Measurements from ENCODE around the gene GNPTG. TPM values are rescaled to one million over a fixed set of nuclear protein-coding genes. Genes with fewer than 3 reads are reported as not detected.

GNPTG gene
- polyA plus RNA-seq, 3 donors from 2014 or later = 44.3 to 76.5 (median 64.1) TPM

DNA sequence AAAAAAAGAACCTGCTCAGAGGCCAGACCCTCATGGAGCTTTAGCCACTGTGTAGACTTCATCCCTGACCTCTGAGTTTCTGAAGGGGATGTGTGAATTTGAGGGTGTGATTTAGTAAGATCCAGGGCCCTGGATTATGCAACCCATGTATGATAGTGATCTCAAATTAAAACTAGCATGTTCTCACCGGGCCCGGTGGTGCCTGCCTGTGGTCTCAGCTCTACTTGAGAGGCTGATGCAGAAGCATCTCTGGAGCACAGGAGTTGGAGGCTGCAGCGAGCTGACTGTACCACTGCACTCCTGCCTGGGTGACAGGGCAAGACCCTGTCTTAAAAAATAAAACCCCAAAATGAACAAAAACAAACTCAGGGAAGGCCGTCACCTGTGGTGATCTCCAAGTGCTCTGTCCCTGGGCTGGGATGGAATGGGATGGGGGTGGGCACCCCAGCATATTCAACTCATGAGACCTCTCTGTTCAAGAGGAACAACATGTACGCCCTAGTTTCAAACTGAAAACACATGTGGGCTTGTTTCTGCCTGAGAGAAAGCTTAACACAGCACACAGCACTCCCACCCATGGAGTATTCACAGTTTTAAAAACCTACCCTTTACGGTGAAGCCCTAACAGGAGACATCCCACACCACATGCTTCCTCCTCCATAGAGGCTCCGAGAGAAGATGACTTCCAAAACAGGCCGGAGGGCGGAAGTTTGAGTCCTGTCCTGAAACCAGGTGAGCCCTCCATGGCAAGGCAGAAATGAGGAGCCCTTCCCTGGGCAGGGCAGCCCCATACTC, 30.1 kb downstream of the GNPTG start:
- H3K36me3 Mint-ChIP-seq = no peaks in the 10 kb centered on the region
- no peak overlapping the region for H3K4me3 Mint-ChIP-seq
- no peak overlapping the region for H3K27ac Mint-ChIP-seq
- H3K27me3 Mint-ChIP-seq (ENCODE audit: low read depth in 3 of 3) = peaks cover 2 to 8% (median 6%) of the 10 kb centered on the region in 3 donors
- peaks cover 15 to 19% of the 10 kb centered on the region in 2 donors for H3K4me1 Mint-ChIP-seq
- peaks cover 0 to 2% (median 0%) of the 10 kb centered on the region in 6 donors for H3K9me3 Mint-ChIP-seq
- DNase-seq = no peak

DNA sequence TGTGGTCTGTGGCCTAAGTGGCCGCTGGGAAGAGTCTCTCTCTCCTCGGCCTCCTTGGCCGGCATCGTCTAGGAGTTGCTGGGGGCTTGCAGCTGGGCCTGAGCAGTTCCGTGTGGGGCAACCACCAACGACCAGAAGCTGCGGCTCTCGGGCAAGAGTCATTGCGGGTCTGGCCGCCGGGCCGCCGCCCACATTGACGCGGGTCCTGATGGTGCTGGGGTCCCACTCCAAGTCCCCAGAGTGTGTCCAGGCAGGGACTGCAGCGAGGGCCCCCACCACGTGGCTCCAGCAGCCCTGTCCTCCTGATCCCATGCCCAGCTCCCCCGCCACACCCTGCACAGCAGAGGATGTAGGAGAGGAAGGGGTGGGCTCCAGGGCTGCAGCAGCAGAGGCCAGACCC, 31.8 kb downstream of the GNPTG start:
- H3K27me3 Mint-ChIP-seq (ENCODE audit: low read depth in 3 of 3) = peaks cover 2 to 9% (median 5%) of the 10 kb centered on the region in 3 donors
- no peak overlapping the region for H3K4me3 Mint-ChIP-seq

DNA sequence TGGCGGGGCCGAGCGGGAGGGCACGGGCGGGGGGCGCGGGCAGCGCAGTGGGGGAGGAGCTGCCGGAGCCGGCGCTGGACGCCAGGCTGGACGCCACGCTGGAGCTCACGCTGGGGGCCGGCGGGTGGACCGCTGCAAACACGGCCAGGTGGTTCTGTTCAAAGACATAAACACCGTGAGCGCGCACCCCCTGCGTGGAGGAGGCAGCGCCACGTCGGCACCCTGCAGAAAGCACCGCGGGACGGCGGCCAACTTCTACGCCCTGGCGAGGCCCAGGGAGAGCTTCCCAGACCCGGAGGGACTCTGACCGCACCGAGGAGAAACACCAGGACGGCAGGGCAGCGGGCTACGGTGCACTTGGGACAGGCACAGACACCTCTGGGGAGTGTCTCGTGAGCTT, 33.5 kb downstream of the GNPTG start:
- no peaks in the 10 kb centered on the region for H3K9me3 Mint-ChIP-seq
- peaks cover 1 to 2% of the 10 kb centered on the region in 2 donors for H3K4me1 Mint-ChIP-seq
- DNase-seq = no peak
- H3K27ac Mint-ChIP-seq = no peak overlapping the region
- H3K36me3 Mint-ChIP-seq = peaks cover 0 to 2% (median 0%) of the 10 kb centered on the region in 3 donors
- peaks cover 0 to 4% (median under 1%) of the 10 kb centered on the region in 3 donors for H3K27me3 Mint-ChIP-seq (ENCODE audit: low read depth in 3 of 3)
- H3K4me3 Mint-ChIP-seq = no peak overlapping the region

More for the DNA sequence above, 31.8 kb downstream of the GNPTG start:
- Mint-ChIP-seq H3K36me3 (no peaks in the 10 kb centered on the region), H3K9me3 (peaks cover 0 to 2% (median 0%) of the 10 kb centered on the region in 6 donors), H3K27ac (no peak overlapping the region), H3K4me1 (peaks cover 10 to 11% of the 10 kb centered on the region in 2 donors)
- DNase-seq = no peak

DNA sequence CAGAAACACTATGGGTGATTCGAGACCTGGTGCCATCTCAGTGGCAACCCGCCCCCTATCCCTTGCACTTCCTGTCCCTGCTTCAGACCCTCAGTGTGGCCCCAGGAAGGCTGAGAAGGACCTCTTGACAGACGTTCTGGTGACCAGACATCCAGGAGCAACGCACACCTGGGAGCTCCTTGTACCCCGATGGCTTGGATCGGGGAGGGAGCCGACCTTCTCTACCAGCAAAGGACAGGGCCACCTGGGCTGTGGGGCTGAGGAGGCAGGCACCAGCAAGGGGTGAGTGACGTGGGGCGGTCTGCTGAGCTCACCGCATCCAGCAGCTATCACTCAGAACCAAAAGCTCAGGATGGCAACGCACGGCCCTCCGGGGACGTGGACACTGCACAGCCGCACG, 35.6 kb downstream of the GNPTG start:
- peaks cover 0 to 5% (median 3%) of the 10 kb centered on the region in 3 donors for H3K36me3 Mint-ChIP-seq
- H3K4me3 Mint-ChIP-seq = no peak overlapping the region
- no peaks in the 10 kb centered on the region for H3K4me1 Mint-ChIP-seq
- H3K27ac Mint-ChIP-seq = no peak overlapping the region
- no peaks in the 10 kb centered on the region for H3K9me3 Mint-ChIP-seq
- no peak for DNase-seq
- peaks cover 0 to 6% (median under 1%) of the 10 kb centered on the region in 3 donors for H3K27me3 Mint-ChIP-seq (ENCODE audit: low read depth in 3 of 3)

DNA sequence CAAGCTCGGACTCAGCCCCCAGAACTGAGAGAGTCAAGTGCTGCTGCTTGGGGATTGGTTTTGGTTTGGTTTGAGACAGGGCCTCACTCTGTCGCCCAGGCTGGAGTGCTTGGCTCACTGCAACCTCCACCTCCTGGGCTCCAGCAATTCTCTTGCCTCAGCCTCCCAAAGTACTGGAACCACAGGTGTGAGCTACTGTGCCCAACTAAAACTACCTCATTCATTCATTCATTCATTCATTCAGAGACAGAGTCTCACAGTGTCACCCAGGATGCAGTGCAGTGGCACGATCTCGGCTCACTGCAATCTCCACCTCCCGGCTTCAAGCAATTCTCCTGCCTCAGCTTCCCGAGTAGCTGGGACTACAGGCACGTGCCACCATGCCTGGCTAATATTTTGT, 38.0 kb downstream of the GNPTG start:
- Mint-ChIP-seq H3K9me3 (no peaks in the 10 kb centered on the region), H3K27me3 (ENCODE audit: low read depth in 3 of 3) (peaks cover 0 to 6% (median 3%) of the 10 kb centered on the region in 3 donors), H3K36me3 (peaks cover 0 to 11% (median 3%) of the 10 kb centered on the region in 3 donors), H3K4me3 (no peak overlapping the region), H3K4me1 (no peaks in the 10 kb centered on the region), H3K27ac (no peak overlapping the region)
- DNase-seq = no peak

DNA sequence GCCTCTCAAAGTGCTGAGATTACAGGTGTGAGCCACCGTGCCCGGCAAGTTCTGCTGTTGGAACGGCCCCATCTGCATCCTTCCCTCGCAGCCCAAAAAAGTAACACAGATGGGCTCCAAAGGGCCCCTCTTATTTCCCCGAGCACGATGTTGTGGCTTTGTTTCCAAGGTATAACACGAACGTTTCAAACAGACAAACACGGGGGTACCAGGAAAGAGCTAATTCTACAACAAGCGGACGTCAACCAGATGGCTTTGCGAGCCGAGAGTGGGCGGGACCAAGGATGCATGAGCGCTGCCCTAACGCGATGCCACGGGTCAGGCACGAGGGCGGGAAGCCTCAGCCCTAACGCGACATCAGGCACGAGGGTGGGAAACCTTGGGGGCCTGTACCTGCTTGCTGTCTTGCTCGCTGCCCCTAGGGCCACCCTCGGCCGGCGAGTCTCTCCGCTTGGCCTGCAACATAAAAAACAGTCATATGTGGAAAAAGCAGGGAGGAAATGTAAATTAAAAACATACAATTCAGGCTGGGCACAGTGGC, 38.6 kb downstream of the GNPTG start:
- Mint-ChIP-seq H3K4me3 (no peak overlapping the region), H3K27ac (no peak overlapping the region), H3K4me1 (no peaks in the 10 kb centered on the region), H3K36me3 (peaks cover 0 to 11% (median 3%) of the 10 kb centered on the region in 3 donors), H3K9me3 (no peaks in the 10 kb centered on the region), H3K27me3 (ENCODE audit: low read depth in 3 of 3) (peaks cover 0 to 6% (median 3%) of the 10 kb centered on the region in 3 donors)
- no peak for DNase-seq

DNA sequence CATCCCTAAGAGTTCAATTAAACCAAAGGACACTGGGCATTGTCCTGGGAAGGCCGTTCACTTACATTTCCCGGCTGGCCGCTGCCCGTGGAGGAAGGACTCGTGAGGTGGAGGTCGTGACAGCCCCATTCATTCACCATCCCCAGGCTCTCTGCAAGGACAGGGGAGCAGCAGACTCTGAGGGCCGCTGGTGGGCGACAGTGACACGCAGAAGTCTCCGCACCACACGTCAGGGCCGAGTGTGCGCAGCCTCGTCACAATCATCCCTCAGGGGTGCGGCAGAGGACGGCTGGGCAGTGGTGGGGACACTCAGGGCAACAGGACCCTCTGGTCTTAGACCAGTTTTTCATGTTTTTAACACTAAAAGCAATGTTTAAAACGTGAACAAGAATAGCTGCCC, 41.1 kb downstream of the GNPTG start:
- no peaks in the 10 kb centered on the region for H3K4me1 Mint-ChIP-seq
- no peak for DNase-seq
- H3K36me3 Mint-ChIP-seq = peaks cover 0 to 14% (median 3%) of the 10 kb centered on the region in 3 donors
- H3K9me3 Mint-ChIP-seq = no peaks in the 10 kb centered on the region
- peak overlapping the region in 2 of 6 donors; percentile 7 to 22 for H3K27ac Mint-ChIP-seq
- H3K27me3 Mint-ChIP-seq (ENCODE audit: low read depth in 3 of 3) = peaks cover 0 to 8% (median 3%) of the 10 kb centered on the region in 3 donors
- no peak overlapping the region for H3K4me3 Mint-ChIP-seq

DNA sequence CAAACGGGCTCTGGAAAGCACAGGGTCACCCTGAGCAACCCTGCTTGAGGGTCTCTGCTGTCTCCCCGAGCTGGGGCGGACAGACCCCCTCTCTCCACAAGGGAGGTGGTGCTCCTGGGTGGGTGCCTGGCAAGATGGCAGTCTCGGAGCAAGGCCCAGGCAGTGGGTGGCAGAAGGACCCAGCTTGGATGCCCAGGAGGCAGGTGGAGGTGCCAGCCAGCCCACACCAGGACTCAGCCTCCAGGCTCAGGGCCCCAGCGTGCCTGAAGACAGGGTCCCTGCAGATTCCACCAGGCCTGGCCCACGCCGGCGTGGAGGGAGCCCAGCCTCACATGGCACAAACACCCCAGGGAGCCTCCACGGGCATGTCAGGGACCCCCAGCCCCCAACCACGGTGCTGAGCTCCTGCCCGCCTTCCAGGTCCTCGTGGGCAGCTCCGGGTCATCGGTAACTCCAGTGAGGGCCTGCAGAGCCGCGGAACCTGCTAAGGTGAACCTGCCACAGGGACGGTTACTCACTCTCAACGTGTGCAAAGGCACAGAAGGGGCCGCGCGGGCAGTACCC, 42.0 kb downstream of the GNPTG start:
- Mint-ChIP-seq H3K27me3 (ENCODE audit: low read depth in 3 of 3) (peaks cover 3 to 10% (median 6%) of the 10 kb centered on the region in 3 donors), H3K4me3 (no peak overlapping the region), H3K4me1 (no peaks in the 10 kb centered on the region), H3K36me3 (peaks cover 0 to 19% (median 3%) of the 10 kb centered on the region in 3 donors), H3K27ac (no peak overlapping the region), H3K9me3 (no peaks in the 10 kb centered on the region)
- DNase-seq = no peak

DNA sequence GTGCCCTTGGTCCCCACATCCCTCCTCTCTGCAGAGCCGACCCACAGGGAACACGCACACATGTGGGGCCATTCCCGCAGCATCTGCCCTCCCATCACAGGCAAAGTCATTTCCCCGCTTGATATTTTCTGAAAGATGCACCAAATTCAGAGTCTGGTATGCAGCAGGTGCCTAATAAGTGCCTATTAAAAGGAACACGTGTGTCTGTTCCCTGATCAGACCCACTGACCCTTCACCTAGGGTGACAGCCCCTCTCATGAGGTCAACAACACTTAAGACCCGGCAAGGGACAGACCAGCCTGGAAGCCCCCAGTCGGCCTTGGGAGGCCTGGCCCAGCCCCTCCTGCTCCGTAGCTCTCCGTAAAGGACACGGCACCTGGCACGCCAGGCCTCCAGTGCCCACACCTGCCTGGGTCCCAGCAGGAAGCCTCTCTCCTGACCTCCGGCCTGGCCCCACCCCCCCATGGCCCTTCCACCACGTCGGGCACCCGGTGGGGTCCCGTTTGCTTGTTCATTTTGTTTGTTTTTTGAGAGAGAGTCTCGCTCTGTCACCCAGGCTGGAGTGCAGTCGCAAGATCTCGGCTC, 42.7 kb downstream of the GNPTG start:
- Mint-ChIP-seq H3K4me1 (no peaks in the 10 kb centered on the region), H3K27ac (no peak overlapping the region), H3K36me3 (peaks cover 0 to 19% (median 3%) of the 10 kb centered on the region in 3 donors), H3K4me3 (no peak overlapping the region), H3K9me3 (no peaks in the 10 kb centered on the region), H3K27me3 (ENCODE audit: low read depth in 3 of 3) (peaks cover 4 to 10% (median 8%) of the 10 kb centered on the region in 3 donors)
- no peak for DNase-seq

DNA sequence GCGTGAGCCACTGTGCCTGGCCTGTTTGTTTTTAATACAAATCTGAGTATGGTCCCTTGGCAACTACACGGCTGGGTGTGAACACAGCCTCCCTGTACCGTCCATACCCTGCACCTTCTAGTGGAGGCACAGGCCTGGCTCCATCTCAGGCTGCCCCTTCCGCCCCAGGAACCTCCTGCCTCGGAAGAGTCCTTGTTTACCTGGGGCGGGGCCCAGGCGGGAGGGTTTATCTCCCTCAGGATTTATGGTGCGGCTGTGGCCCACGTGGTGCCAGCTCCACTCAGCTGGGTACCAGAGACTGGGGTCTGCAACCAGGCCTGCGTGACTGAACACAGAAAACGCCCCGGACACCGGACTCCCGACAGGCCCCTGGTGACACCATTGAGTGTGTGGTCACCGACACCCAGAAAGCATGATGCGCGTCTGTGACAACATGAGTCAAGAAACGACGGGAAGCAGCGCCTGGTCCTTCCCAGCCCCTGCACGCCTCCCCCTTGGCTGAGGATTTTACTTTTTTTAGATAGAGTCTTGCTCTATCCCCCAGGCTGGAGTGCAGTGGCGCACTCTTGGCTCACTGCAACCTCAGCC, 43.8 kb downstream of the GNPTG start:
- Mint-ChIP-seq H3K9me3 (no peaks in the 10 kb centered on the region), H3K27me3 (ENCODE audit: low read depth in 3 of 3) (peaks cover 8 to 10% (median 8%) of the 10 kb centered on the region in 3 donors), H3K4me3 (no peak overlapping the region), H3K36me3 (peaks cover 0 to 14% (median 0%) of the 10 kb centered on the region in 3 donors), H3K4me1 (no peaks in the 10 kb centered on the region), H3K27ac (no peak overlapping the region)
- no peak for DNase-seq

DNA sequence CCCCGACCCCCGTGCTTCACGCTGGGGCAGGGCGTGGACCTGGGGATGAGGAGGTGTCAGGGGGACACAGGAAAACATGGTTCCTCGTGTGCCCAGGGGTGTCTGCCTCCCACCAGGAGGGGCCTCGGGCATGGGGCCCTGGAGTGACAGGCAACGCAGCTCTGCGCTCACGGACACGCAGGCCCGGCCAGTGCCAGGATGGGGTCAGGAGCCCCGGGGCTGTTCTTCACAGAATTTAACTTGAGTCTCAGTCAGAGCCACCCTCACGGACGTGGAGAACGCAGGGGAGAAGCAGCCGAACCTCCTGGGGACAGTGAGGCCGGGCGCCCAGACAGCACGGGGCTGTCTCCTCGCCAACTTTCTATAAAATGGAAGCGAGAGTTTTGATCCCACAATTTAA, 46.0 kb downstream of the GNPTG start:
- H3K9me3 Mint-ChIP-seq = no peaks in the 10 kb centered on the region
- peaks cover 0 to 3% of the 10 kb centered on the region in 2 donors for H3K4me1 Mint-ChIP-seq
- H3K4me3 Mint-ChIP-seq = no peak overlapping the region
- peaks cover 0 to 14% (median 5%) of the 10 kb centered on the region in 3 donors for H3K36me3 Mint-ChIP-seq
- H3K27ac Mint-ChIP-seq = no peak overlapping the region
- H3K27me3 Mint-ChIP-seq (ENCODE audit: low read depth in 3 of 3) = peaks cover 6 to 11% (median 7%) of the 10 kb centered on the region in 3 donors
- no peak for DNase-seq

DNA sequence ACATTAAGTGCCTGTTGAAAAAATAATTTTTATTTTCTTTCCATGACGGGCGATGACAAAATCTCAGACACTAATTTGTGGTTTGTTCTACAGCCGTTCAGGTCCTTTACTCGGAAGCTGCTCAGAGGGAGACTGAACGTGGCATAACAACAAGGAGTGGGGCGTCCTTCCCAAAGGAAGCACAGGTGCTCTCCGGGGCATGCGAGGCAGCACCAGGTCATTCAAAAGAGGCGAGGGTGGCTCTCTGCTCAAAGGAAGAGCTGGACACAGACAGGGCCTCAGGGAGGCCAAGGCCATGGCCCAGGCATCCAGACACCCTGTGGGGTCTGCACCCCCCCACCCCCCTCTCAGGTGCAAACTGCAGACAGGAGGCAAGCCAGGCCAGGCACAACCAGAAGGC, 46.6 kb downstream of the GNPTG start:
- H3K36me3 Mint-ChIP-seq = peaks cover 0 to 13% (median 6%) of the 10 kb centered on the region in 3 donors

DNA sequence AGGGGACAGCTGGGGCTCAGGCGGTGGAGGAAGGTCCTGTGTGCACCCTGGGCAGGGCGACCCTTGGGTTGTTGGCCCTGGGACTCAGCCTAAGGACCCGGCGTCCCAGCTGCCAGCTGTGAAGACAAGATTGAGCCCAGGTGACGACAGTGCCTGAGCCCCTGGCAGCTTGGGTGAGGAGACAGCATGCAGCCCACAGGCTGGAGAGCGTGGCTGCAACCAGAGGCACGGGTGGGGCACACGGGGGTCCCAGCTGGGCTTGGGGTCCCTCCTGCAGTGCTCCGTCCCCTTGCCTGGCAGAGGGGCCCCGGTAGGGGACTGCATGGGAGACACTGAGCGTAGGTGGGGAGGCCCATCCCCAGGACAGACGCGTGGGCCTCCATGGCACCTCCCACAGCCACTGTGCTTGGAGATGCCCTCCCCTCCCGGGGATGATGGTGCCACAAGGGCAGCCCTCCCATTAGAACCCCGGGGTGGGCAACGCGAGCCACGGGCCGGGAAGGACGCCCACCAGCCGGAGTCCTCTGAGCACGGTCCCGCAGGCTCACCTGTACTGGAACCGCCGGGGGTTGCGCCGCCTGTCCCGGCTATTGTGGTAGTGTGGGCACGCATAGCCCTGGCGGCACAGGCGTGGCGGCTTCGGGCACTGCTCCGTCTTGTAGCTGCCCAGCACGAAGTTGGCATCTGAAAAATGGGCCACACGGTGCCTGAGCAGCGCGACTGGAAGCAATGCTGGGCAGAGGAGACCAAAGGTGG, 47.3 kb downstream of the GNPTG start:
- Mint-ChIP-seq H3K9me3 (no peaks in the 10 kb centered on the region), H3K4me3 (no peak overlapping the region), H3K36me3 (peaks cover 0 to 13% (median 9%) of the 10 kb centered on the region in 3 donors), H3K27ac (no peak overlapping the region), H3K4me1 (peaks cover 3 to 6% of the 10 kb centered on the region in 2 donors), H3K27me3 (ENCODE audit: low read depth in 3 of 3) (peaks cover 6 to 14% (median 7%) of the 10 kb centered on the region in 3 donors)
- DNase-seq = no peak

More for the DNA sequence above, 46.6 kb downstream of the GNPTG start:
- Mint-ChIP-seq H3K27ac (no peak overlapping the region), H3K4me3 (no peak overlapping the region), H3K27me3 (ENCODE audit: low read depth in 3 of 3) (peaks cover 6 to 13% (median 7%) of the 10 kb centered on the region in 3 donors), H3K4me1 (peaks cover 3% of the 10 kb centered on the region in 2 donors), H3K9me3 (no peaks in the 10 kb centered on the region)
- no peak for DNase-seq

Measured in immature natural killer cell (primary cell).